SK-N-SH (cell line): Measurements from ENCODE around the gene MAP7D2. TPM values are rescaled to one million over a fixed set of nuclear protein-coding genes. Genes with fewer than 3 reads are reported as not detected.

Source experiments
- CTCF ChIA-PET: fragments of 300-600, 350-600 bp; formaldehyde crosslinking; extraction: SDS; loops from one replicate; lab custom pipeline; 2021; lab: Yijun Ruan, JAX
- POLR2A ChIA-PET: fragments of 350-600 bp; sonication (Branson Sonifier 250); formaldehyde crosslinking; extraction: SDS; loops from one replicate; lab custom pipeline; 2020; ENCODE audit warnings: antibody characterized with exemption, inconsistent platforms; lab: Yijun Ruan, JAX
- DNase-seq: peaks from one replicate; pipeline ENCODE4 v3.0.0; 2012
- H2AFZ ChIP-seq: fragments of 200-600 bp; sonication (generic); 2 replicates; pipeline ENCODE4 v1.8.1; 2016; ENCODE audit warnings: antibody characterized with exemption, mild to moderate bottlenecking, low read depth
- H3F3A ChIP-seq: fragments of 200-600 bp; sonication (generic); replicated peaks from 2 replicates; pipeline ENCODE3; 2016; ENCODE audit warnings: antibody characterized with exemption, mild to moderate bottlenecking; ENCODE audit not compliant: insufficient read depth
- H3K27ac ChIP-seq, 2 experiments: fragments of 200-500 bp in 1 of 2; fragments of 200-600 bp in 1 of 2; sonication (Bioruptor generic) in 1 of 2; sonication (generic), shearing (Covaris generic) in 1 of 2; 2 replicates each; pipeline versions ENCODE4 v1.5.1 to v1.6.1; 2014 to 2016; ENCODE audit warnings: low read depth in 2 of 2, inconsistent platforms in 1 of 2, low read length in 1 of 2, mild to moderate bottlenecking in 1 of 2, mixed read lengths in 1 of 2
- H3K27me3 ChIP-seq: fragments of 200-600 bp; sonication (generic), shearing (Covaris generic); 2 replicates; pipeline ENCODE4 v1.6.1; 2016; ENCODE audit warnings: mixed run types; ENCODE audit not compliant: insufficient read depth
- H3K36me3 ChIP-seq, 2 experiments: fragments of 200-500 bp in 1 of 2; fragments of 200-600 bp in 1 of 2; sonication (Bioruptor generic) in 1 of 2; sonication (generic) in 1 of 2; replicated peaks in 1 of 2; 2 replicates each; pipeline versions ENCODE3 to v1.5.1; 2014 to 2016; ENCODE audit warnings: low read length in 1 of 2, mild to moderate bottlenecking in 1 of 2; ENCODE audit not compliant: insufficient read depth in 2 of 2, control insufficient read depth in 1 of 2
- H3K4me1 ChIP-seq, 2 experiments: fragments of 200-500 bp in 1 of 2; fragments of 200-600 bp in 1 of 2; sonication (Bioruptor generic) in 1 of 2; sonication (generic), shearing (Covaris generic) in 1 of 2; 2 replicates each; pipeline versions ENCODE4 v1.5.1 to v1.6.1; 2014 to 2016; ENCODE audit warnings: low read depth in 1 of 2, low read length in 1 of 2, mixed run types in 1 of 2; ENCODE audit not compliant: insufficient read depth in 2 of 2, control insufficient read depth in 1 of 2
- H3K4me2 ChIP-seq: fragments of 200-600 bp; sonication (generic), shearing (Covaris generic); 2 replicates; pipeline ENCODE4 v1.6.1; 2017; ENCODE audit warnings: mixed run types
- H3K4me3 ChIP-seq, 2 experiments: fragments of 200-500 bp in 1 of 2; fragments of 200-600 bp in 1 of 2; sonication (Bioruptor generic) in 1 of 2; sonication (generic), shearing (Covaris generic) in 1 of 2; 2 replicates each; pipeline versions ENCODE4 v1.5.1 to v1.8.1; 2014 to 2016; ENCODE audit warnings: low read depth in 2 of 2, inconsistent platforms in 1 of 2, low read length in 1 of 2, mild to moderate bottlenecking in 1 of 2, mixed read lengths in 1 of 2, moderate library complexity in 1 of 2
- H3K79me2 ChIP-seq: fragments of 200-600 bp; sonication (generic); 2 replicates; pipeline ENCODE4 v1.8.1; 2017; ENCODE audit warnings: mild to moderate bottlenecking; ENCODE audit not compliant: insufficient read depth
- H3K9ac ChIP-seq: fragments of 200-600 bp; sonication (generic); 2 replicates; pipeline ENCODE4 v1.6.1; 2017; ENCODE audit warnings: mixed run types
- H3K9me2 ChIP-seq: fragments of 200-600 bp; sonication (generic); 2 replicates; pipeline ENCODE4 v1.6.1; 2017; ENCODE audit warnings: mixed run types
- H3K9me3 ChIP-seq: fragments of 200-600 bp; sonication (generic); 2 replicates; pipeline ENCODE4 v1.6.1; 2017; ENCODE audit warnings: mixed run types, mild to moderate bottlenecking, moderate library complexity
- H4K20me1 ChIP-seq: fragments of 200-600 bp; sonication (generic); 2 replicates; pipeline ENCODE4 v1.6.1; 2017; ENCODE audit warnings: mild to moderate bottlenecking, mixed run types; ENCODE audit not compliant: insufficient read depth
- CTCF ChIP-seq: fragments of 200-600 bp; sonication (generic); IDR thresholded peaks from 2 replicates; pipeline ENCODE4 v1.6.1; 2017; ENCODE audit warnings: antibody characterized with exemption, mild to moderate bottlenecking, moderate library complexity
- EZH2phosphoT487 ChIP-seq: fragments of 200-600 bp; sonication (generic); IDR thresholded peaks from 2 replicates; pipeline ENCODE4 v1.6.1; 2017; ENCODE audit warnings: low read depth, mixed run types, mild to moderate bottlenecking, antibody characterized with exemption, moderate library complexity, borderline replicate concordance
- FOSL2 ChIP-seq: IDR thresholded peaks from 2 replicates; pipeline ENCODE4 v1.4.0; 2012; ENCODE audit warnings: low read depth, mild to moderate bottlenecking, moderate library complexity, borderline replicate concordance
- FOXJ3 ChIP-seq: sonication (generic); formaldehyde crosslinking; IDR thresholded peaks from 2 replicates; pipeline ENCODE4 v1.5.1; 2020; ENCODE audit warnings: mild to moderate bottlenecking, missing genetic modification reagents
- GATA2 ChIP-seq: sonication (generic); formaldehyde crosslinking; IDR thresholded peaks from 2 replicates; pipeline ENCODE4 v1.5.0; 2020; ENCODE audit warnings: mild to moderate bottlenecking, missing genetic modification reagents
- JUND ChIP-seq: IDR thresholded peaks from 2 replicates; pipeline ENCODE4 v1.4.0; 2012
- MAX ChIP-seq: IDR thresholded peaks from 2 replicates; pipeline ENCODE4 v1.4.0; 2012; ENCODE audit warnings: low read depth
- MEF2A ChIP-seq: IDR thresholded peaks from 2 replicates; pipeline ENCODE4 v1.4.0; 2012; ENCODE audit warnings: low read depth, borderline replicate concordance
- MXI1 ChIP-seq: IDR thresholded peaks from 2 replicates; pipeline ENCODE4 v1.6.1; 2012; ENCODE audit warnings: mild to moderate bottlenecking, low read depth, low read length, improper control_type of control experiment
- NFIC ChIP-seq: IDR thresholded peaks from 2 replicates; pipeline ENCODE4 v1.4.0; 2012; ENCODE audit warnings: borderline replicate concordance
- POLR2AphosphoS5 ChIP-seq: IDR thresholded peaks from 2 replicates; pipeline ENCODE4 v1.6.1; 2012; ENCODE audit warnings: low read depth, low read length
- RAD21 ChIP-seq: IDR thresholded peaks from 2 replicates; pipeline ENCODE4 v1.6.1; 2012; ENCODE audit warnings: mild to moderate bottlenecking, low read length
- RCOR1 ChIP-seq: fragments of 150-350 bp; IDR thresholded peaks from 2 replicates; pipeline ENCODE4 v1.6.1; 2017; ENCODE audit warnings: antibody characterized with exemption, low read length
- RFX5 ChIP-seq: IDR thresholded peaks from 2 replicates; pipeline ENCODE4 v1.6.1; 2012; ENCODE audit warnings: mild to moderate bottlenecking, improper control_type of control experiment, low read length
- RXRA ChIP-seq: IDR thresholded peaks from 2 replicates; pipeline ENCODE4 v1.4.0; 2012; ENCODE audit warnings: low read depth, mild to moderate bottlenecking, borderline replicate concordance
- SIN3A ChIP-seq: IDR thresholded peaks from 2 replicates; pipeline ENCODE4 v1.6.1; 2012; ENCODE audit warnings: low read depth, mild to moderate bottlenecking, low read length, moderate library complexity, borderline replicate concordance
- USF1 ChIP-seq: IDR thresholded peaks from 2 replicates; pipeline ENCODE4 v1.4.0; 2012; ENCODE audit warnings: low read depth, borderline replicate concordance
- YY1 ChIP-seq: IDR thresholded peaks from 2 replicates; pipeline ENCODE4 v1.4.0; 2012; ENCODE audit warnings: low read depth, mild to moderate bottlenecking
- WGBS: methylation state at CpG from one replicate; pipeline ENCODE4 v1.1.6; 2017; ENCODE audit warnings: low lambda C conversion rate; 5-methylcytosine and 5-hydroxymethylcytosine counted together
- polyA plus RNA-seq, 3 experiments: library from polyadenylated mRNA; depleted of rRNA; stranded (reverse); fragments of >200 nt; gene quantifications; 2 replicates each; pipeline ENCODE4 v1.2.3, GENCODE V29; 2012
- TF ChIP-seq, protein P1 (sequence below): fragments of 150-350 bp; IDR thresholded peaks from 2 replicates; pipeline ENCODE4 v1.6.1; 2016; ENCODE audit warnings: mild to moderate bottlenecking, low read depth, low read length
- TF ChIP-seq, protein P2 (sequence below): IDR thresholded peaks from 2 replicates; pipeline ENCODE4 v1.6.1; 2012; ENCODE audit warnings: mild to moderate bottlenecking, low read depth, low read length, moderate library complexity
- TF ChIP-seq, protein P3 (sequence below): fragments of 150-350 bp; IDR thresholded peaks from 2 replicates; pipeline ENCODE4 v1.6.1; 2017; ENCODE audit warnings: antibody characterized with exemption, low read length, low read depth, borderline replicate concordance

Gene MAP7D2
- polyA plus RNA-seq, 1 of the 3 experiments (the other 2 are of a cell fraction): 2.7 TPM

DNA sequence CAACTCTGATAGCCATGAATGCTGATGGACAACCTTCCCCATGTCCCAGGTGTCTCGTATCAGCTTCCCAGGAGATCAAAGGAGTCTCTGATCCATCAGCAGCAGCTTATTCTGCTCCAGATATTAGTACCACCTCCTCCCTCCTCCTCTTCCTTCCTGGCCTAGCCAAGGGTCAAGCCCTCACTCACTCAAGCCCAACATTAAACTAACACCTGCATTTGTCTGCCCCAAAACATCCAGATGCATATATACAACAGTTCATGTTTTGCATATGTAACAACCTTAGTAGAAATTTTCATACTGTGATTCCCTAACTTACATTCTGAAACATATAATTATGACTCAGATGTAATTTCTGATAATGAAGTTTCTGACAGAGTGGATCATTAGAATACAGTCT is 155.8 kb downstream of the MAP7D2 start (continued):
- TF ChIP-seq USF1 (no peak), NFIC (no peak)
- TF ChIP-seq, protein P1, sequence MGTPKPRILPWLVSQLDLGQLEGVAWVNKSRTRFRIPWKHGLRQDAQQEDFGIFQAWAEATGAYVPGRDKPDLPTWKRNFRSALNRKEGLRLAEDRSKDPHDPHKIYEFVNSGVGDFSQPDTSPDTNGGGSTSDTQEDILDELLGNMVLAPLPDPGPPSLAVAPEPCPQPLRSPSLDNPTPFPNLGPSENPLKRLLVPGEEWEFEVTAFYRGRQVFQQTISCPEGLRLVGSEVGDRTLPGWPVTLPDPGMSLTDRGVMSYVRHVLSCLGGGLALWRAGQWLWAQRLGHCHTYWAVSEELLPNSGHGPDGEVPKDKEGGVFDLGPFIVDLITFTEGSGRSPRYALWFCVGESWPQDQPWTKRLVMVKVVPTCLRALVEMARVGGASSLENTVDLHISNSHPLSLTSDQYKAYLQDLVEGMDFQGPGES: no peak

GRCh38 chrX:19958552-19959486 is 157.9 kb downstream of the MAP7D2 start:
- 53% methylated on average over 6 of the region's 6 CpGs for WGBS
- Histone ChIP-seq H3K4me2 (no peak overlapping the region), H3K9me3 (no peaks in the 10 kb centered on the region), H3K36me3 (peaks cover 0 to 6% of the 10 kb centered on the region in 2 experiments), H4K20me1 (0 out of 2 replicates have a peak, but pooled peaks cover 4% of the 10 kb centered on the region), H3K27me3 (no peaks in the 10 kb centered on the region), H3K27ac (no peak overlapping the region), H3K79me2 (no peaks in the 10 kb centered on the region), H3K9ac (no peak overlapping the region), H2AFZ (no peak overlapping the region), H3K4me1 (no peaks in the 10 kb centered on the region; a peak in 1 of 4 replicates), H3F3A (peaks cover 3% of the 10 kb centered on the region), H3K4me3 (no peak overlapping the region), H3K9me2 (no peaks in the 10 kb centered on the region)
- ChIA-PET POLR2A (no interaction called here), CTCF (interaction anchor here (0.8 kb wide), 1 partner anchor 10 kb away, joined by 3 read pairs; no protein-coding TSS in a partner anchor)
- no peak for TF ChIP-seq RXRA
- no peak for TF ChIP-seq FOXJ3 (CRISPR knock-in tag)
- no peak for TF ChIP-seq FOSL2
- no peak for TF ChIP-seq SIN3A
- TF ChIP-seq, protein P2, sequence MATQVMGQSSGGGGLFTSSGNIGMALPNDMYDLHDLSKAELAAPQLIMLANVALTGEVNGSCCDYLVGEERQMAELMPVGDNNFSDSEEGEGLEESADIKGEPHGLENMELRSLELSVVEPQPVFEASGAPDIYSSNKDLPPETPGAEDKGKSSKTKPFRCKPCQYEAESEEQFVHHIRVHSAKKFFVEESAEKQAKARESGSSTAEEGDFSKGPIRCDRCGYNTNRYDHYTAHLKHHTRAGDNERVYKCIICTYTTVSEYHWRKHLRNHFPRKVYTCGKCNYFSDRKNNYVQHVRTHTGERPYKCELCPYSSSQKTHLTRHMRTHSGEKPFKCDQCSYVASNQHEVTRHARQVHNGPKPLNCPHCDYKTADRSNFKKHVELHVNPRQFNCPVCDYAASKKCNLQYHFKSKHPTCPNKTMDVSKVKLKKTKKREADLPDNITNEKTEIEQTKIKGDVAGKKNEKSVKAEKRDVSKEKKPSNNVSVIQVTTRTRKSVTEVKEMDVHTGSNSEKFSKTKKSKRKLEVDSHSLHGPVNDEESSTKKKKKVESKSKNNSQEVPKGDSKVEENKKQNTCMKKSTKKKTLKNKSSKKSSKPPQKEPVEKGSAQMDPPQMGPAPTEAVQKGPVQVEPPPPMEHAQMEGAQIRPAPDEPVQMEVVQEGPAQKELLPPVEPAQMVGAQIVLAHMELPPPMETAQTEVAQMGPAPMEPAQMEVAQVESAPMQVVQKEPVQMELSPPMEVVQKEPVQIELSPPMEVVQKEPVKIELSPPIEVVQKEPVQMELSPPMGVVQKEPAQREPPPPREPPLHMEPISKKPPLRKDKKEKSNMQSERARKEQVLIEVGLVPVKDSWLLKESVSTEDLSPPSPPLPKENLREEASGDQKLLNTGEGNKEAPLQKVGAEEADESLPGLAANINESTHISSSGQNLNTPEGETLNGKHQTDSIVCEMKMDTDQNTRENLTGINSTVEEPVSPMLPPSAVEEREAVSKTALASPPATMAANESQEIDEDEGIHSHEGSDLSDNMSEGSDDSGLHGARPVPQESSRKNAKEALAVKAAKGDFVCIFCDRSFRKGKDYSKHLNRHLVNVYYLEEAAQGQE: no peak
- no peak for TF ChIP-seq CTCF
- no peak for TF ChIP-seq POLR2AphosphoS5
- no peak for TF ChIP-seq MAX
- no peak for TF ChIP-seq EZH2phosphoT487
- TF ChIP-seq RAD21: no peak
- TF ChIP-seq MEF2A: no peak
- TF ChIP-seq, protein P3, sequence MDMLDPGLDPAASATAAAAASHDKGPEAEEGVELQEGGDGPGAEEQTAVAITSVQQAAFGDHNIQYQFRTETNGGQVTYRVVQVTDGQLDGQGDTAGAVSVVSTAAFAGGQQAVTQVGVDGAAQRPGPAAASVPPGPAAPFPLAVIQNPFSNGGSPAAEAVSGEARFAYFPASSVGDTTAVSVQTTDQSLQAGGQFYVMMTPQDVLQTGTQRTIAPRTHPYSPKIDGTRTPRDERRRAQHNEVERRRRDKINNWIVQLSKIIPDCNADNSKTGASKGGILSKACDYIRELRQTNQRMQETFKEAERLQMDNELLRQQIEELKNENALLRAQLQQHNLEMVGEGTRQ: no peak
- no peak for TF ChIP-seq RFX5
- TF ChIP-seq YY1: no peak
- no peak for TF ChIP-seq RCOR1
- TF ChIP-seq GATA2 (CRISPR knock-in tag): no peak
- no peak for TF ChIP-seq JUND
- TF ChIP-seq MXI1: no peak
- no peak for DNase-seq
